SK-N-SH treated with all-trans-retinoic acid at 6 μM for 48 hours (cell line): ENCODE measurements around the gene PIGN.

Source experiments
- ATAC-seq: fragments of 200-7000 bp; cut with Tn5 transposase; 3 replicates; pipeline ENCODE4 v1.9.1; 2020; ENCODE audit warnings: mild to moderate bottlenecking, moderate library complexity
- BACH2 ChIP-seq: fragments of 250-450 bp; sonication (Bioruptor Pico); IDR thresholded peaks from 2 replicates; pipeline ENCODE4 v1.9.0; 2021; ENCODE audit warnings: mild to moderate bottlenecking, borderline replicate concordance
- ESRRG ChIP-seq: fragments of 250-450 bp; sonication (Bioruptor Pico); IDR thresholded peaks from 2 replicates; pipeline ENCODE4 v1.6.1; 2021; ENCODE audit warnings: mild to moderate bottlenecking
- GLIS3 ChIP-seq: fragments of 250-450 bp; sonication (Bioruptor Pico); IDR thresholded peaks from 2 replicates; pipeline ENCODE4 v1.5.0; 2020; ENCODE audit warnings: mild to moderate bottlenecking, moderate library complexity
- ISL1 ChIP-seq: fragments of 250-450 bp; sonication (Bioruptor Pico); IDR thresholded peaks from 2 replicates; pipeline ENCODE4 v2.1.2; 2022; ENCODE audit warnings: mild to moderate bottlenecking, moderate library complexity
- OSR1 ChIP-seq: fragments of 250-450 bp; sonication (Bioruptor Pico); IDR thresholded peaks from 2 replicates; pipeline ENCODE4 v1.8.0; 2022; ENCODE audit warnings: moderate library complexity, mild to moderate bottlenecking, inconsistent platforms
- PPARA ChIP-seq: fragments of 250-450 bp; sonication (Bioruptor Pico); IDR thresholded peaks from 2 replicates; pipeline ENCODE4 v1.5.0; 2020; ENCODE audit warnings: mild to moderate bottlenecking, borderline replicate concordance
- RARB ChIP-seq: fragments of 250-450 bp; sonication (Bioruptor Pico); IDR thresholded peaks from 2 replicates; pipeline ENCODE4 v1.8.0; 2021; ENCODE audit warnings: mild to moderate bottlenecking, moderate library complexity
- TCF4 ChIP-seq: fragments of 250-450 bp; sonication (Bioruptor Pico); IDR thresholded peaks from 2 replicates; pipeline ENCODE4 v1.8.0; 2021; ENCODE audit warnings: mild to moderate bottlenecking, moderate library complexity, borderline replicate concordance
- ZFP3 ChIP-seq: fragments of 250-450 bp; sonication (Bioruptor Pico); IDR thresholded peaks from 2 replicates; pipeline ENCODE4 v1.5.0; 2020; ENCODE audit warnings: mild to moderate bottlenecking, moderate library complexity
- ZNF8 ChIP-seq: fragments of 450-650 bp; formaldehyde crosslinking; IDR thresholded peaks from 2 replicates; pipeline ENCODE4 v1.5.0; 2020; ENCODE audit warnings: mild to moderate bottlenecking, moderate library complexity
- TF ChIP-seq, protein P1 (sequence below): fragments of 250-450 bp; sonication (Bioruptor Pico); IDR thresholded peaks from 2 replicates; pipeline ENCODE4 v1.8.0; 2020; ENCODE audit warnings: mild to moderate bottlenecking, moderate library complexity, borderline replicate concordance
- TF ChIP-seq, protein P2 (sequence below): fragments of 250-450 bp; sonication (Bioruptor Pico); IDR thresholded peaks from 2 replicates; pipeline ENCODE4 v1.5.1; 2020; ENCODE audit warnings: low read depth, mild to moderate bottlenecking, moderate library complexity
- TF ChIP-seq, protein P3 (sequence below): fragments of 250-450 bp; sonication (Bioruptor Pico); IDR thresholded peaks from 2 replicates; pipeline ENCODE4 v1.5.0; 2020; ENCODE audit warnings: mild to moderate bottlenecking, moderate library complexity
- TF ChIP-seq, protein P4 (sequence below): fragments of 250-450 bp; sonication (Bioruptor Pico); IDR thresholded peaks from 2 replicates; pipeline ENCODE4 v1.5.1; 2021; ENCODE audit warnings: mild to moderate bottlenecking, moderate library complexity
- TF ChIP-seq, protein P5 (sequence below): fragments of 250-450 bp; sonication (Bioruptor Pico); IDR thresholded peaks from 2 replicates; pipeline ENCODE4 v1.8.0; 2021; ENCODE audit warnings: low read depth, mild to moderate bottlenecking, moderate library complexity, borderline replicate concordance

The PIGN gene

DNA sequence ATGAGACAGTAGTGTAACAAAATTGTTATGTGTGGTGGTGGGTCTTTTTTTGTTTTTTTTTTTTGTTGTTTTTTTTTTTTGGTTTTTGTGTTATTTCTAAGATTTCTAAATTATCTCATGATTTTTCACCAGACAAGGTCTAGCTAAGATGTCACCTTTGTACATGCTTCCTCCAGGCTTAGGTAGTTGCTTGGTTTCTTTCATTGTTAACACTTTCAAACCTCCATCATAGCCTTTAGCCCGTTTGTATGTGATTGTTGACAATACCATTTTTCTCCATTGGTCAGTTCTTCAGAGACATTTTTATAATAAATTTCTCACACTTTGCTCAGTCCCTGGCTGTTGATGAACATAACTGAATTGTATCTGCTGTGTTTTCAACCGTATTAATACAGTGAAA, 2.4 kb upstream of the PIGN start:
- no peak for TF ChIP-seq RARB (CRISPR knock-in tag)
- no peak for TF ChIP-seq ZNF8 (CRISPR knock-in tag)
- TF ChIP-seq, protein P1, sequence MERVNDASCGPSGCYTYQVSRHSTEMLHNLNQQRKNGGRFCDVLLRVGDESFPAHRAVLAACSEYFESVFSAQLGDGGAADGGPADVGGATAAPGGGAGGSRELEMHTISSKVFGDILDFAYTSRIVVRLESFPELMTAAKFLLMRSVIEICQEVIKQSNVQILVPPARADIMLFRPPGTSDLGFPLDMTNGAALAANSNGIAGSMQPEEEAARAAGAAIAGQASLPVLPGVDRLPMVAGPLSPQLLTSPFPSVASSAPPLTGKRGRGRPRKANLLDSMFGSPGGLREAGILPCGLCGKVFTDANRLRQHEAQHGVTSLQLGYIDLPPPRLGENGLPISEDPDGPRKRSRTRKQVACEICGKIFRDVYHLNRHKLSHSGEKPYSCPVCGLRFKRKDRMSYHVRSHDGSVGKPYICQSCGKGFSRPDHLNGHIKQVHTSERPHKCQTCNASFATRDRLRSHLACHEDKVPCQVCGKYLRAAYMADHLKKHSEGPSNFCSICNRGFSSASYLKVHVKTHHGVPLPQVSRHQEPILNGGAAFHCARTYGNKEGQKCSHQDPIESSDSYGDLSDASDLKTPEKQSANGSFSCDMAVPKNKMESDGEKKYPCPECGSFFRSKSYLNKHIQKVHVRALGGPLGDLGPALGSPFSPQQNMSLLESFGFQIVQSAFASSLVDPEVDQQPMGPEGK: no peak
- TF ChIP-seq, protein P2, sequence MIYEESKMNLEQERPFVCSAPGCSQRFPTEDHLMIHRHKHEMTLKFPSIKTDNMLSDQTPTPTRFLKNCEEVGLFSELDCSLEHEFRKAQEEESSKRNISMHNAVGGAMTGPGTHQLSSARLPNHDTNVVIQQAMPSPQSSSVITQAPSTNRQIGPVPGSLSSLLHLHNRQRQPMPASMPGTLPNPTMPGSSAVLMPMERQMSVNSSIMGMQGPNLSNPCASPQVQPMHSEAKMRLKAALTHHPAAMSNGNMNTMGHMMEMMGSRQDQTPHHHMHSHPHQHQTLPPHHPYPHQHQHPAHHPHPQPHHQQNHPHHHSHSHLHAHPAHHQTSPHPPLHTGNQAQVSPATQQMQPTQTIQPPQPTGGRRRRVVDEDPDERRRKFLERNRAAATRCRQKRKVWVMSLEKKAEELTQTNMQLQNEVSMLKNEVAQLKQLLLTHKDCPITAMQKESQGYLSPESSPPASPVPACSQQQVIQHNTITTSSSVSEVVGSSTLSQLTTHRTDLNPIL (CRISPR knock-in tag): no peak
- TF ChIP-seq TCF4 (CRISPR knock-in tag): no peak
- TF ChIP-seq OSR1 (CRISPR knock-in tag): no peak
- no peak for TF ChIP-seq ISL1 (CRISPR knock-in tag)
- no peak for TF ChIP-seq ZFP3 (CRISPR knock-in tag)
- TF ChIP-seq, all 23 proteins: peak for 0
- no peak for ATAC-seq

DNA sequence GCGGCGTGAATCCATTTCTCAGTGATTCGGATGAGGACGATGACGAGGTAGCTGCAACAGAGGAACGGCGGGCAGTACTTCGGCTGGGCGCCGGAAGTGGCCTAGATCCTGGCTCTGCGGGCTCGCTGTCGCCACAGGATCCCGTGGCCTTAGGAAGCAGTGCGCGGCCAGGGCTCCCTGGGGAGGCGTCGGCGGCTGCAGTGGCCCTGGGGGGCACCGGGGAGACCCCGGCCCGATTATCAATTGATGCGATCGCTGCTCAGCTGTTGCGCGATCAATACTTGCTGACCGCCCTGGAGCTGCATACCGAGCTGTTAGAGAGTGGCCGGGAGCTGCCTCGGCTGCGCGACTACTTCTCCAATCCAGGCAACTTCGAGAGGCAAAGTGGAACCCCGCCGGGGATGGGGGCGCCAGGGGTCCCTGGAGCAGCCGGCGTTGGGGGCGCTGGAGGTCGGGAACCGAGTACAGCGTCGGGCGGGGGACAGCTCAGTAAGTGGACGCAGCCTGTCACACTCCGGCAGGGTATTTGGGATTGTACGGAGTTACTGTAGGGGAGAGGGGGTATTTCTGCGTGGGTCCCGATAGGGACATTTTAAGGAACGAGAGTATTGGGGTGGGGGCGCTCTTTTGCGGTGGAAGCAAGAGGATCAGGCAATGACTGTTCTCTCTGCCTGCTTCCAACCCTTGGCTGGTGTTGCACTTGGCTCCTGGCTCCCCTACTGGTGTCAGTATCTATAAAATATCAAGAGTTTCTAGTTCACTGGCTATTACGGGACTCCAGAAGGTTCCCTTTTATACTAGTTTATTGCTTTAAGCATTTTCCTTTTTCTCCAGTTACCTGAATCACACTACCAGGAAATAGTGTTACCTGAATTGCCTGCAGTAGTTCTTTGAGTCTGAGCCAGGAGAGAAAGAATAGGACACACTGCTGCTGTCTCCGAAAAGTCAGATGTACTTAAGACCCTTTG, 971 bp upstream of the PIGN start:
- ATAC-seq: peak; percentile 60

DNA sequence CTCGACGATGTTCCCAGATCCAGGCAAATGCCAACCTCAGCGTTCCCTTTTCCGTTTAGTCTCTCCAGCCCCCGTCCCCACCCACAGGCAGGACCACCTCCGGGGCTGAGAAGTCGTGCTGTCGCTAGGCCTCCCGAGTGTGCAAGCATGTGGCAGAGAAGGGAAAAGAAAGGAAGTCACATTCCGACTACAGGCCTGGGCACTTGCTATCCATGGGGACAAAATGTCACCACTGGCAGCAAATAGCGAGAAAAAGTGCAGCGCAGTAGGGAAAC, 420 bp downstream of the PIGN start:
- ATAC-seq: peak; percentile 18
- no peak for TF ChIP-seq TCF4 (CRISPR knock-in tag)
- TF ChIP-seq, protein P3, sequence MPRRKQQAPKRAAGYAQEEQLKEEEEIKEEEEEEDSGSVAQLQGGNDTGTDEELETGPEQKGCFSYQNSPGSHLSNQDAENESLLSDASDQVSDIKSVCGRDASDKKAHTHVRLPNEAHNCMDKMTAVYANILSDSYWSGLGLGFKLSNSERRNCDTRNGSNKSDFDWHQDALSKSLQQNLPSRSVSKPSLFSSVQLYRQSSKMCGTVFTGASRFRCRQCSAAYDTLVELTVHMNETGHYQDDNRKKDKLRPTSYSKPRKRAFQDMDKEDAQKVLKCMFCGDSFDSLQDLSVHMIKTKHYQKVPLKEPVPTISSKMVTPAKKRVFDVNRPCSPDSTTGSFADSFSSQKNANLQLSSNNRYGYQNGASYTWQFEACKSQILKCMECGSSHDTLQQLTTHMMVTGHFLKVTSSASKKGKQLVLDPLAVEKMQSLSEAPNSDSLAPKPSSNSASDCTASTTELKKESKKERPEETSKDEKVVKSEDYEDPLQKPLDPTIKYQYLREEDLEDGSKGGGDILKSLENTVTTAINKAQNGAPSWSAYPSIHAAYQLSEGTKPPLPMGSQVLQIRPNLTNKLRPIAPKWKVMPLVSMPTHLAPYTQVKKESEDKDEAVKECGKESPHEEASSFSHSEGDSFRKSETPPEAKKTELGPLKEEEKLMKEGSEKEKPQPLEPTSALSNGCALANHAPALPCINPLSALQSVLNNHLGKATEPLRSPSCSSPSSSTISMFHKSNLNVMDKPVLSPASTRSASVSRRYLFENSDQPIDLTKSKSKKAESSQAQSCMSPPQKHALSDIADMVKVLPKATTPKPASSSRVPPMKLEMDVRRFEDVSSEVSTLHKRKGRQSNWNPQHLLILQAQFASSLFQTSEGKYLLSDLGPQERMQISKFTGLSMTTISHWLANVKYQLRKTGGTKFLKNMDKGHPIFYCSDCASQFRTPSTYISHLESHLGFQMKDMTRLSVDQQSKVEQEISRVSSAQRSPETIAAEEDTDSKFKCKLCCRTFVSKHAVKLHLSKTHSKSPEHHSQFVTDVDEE (CRISPR knock-in tag): 0 out of 2 replicates have a peak, but pooled peaks have one; percentile 16

More for the DNA sequence above, 971 bp upstream of the PIGN start:
- no peak for TF ChIP-seq GLIS3 (CRISPR knock-in tag)
- TF ChIP-seq, protein P4, sequence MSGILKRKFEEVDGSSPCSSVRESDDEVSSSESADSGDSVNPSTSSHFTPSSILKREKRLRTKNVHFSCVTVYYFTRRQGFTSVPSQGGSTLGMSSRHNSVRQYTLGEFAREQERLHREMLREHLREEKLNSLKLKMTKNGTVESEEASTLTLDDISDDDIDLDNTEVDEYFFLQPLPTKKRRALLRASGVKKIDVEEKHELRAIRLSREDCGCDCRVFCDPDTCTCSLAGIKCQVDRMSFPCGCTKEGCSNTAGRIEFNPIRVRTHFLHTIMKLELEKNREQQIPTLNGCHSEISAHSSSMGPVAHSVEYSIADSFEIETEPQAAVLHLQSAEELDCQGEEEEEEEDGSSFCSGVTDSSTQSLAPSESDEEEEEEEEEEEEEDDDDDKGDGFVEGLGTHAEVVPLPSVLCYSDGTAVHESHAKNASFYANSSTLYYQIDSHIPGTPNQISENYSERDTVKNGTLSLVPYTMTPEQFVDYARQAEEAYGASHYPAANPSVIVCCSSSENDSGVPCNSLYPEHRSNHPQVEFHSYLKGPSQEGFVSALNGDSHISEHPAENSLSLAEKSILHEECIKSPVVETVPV (CRISPR knock-in tag): no peak
- TF ChIP-seq ZFP3 (CRISPR knock-in tag): no peak

DNA sequence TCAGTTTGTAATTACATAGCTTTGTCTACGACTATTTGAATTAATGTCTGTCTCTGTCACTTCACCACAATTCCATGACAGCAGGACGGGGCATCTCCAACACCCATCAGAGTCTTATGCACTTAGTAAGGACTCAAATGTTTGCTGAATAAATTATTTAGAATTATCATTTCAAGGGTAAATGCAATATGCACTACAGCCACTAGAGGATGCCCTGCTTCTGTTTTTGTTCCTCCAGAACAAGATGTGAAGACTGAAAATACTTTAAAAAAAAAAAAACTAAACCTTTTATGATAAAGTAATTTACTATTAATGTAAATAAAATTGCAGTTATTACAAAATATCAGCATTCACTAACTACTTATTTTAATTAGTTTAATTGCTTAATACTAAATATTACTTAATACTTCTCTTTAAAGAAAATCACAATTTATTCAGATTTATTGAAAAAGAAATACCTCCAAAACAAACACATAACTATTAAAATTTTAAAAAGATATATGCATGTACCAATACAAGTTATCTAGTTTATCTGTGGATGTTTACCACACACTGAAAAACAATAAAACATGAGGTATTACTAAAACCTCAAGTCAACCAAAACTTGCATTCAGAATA, 3.2 kb downstream of the PIGN start:
- no peak for ATAC-seq
- TF ChIP-seq, protein P5, sequence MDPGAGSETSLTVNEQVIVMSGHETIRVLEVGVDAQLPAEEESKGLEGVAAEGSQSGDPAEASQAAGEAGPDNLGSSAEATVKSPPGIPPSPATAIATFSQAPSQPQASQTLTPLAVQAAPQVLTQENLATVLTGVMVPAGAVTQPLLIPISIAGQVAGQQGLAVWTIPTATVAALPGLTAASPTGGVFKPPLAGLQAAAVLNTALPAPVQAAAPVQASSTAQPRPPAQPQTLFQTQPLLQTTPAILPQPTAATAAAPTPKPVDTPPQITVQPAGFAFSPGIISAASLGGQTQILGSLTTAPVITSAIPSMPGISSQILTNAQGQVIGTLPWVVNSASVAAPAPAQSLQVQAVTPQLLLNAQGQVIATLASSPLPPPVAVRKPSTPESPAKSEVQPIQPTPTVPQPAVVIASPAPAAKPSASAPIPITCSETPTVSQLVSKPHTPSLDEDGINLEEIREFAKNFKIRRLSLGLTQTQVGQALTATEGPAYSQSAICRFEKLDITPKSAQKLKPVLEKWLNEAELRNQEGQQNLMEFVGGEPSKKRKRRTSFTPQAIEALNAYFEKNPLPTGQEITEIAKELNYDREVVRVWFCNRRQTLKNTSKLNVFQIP (CRISPR knock-in tag): no peak
- no peak for TF ChIP-seq GLIS3 (CRISPR knock-in tag)

DNA sequence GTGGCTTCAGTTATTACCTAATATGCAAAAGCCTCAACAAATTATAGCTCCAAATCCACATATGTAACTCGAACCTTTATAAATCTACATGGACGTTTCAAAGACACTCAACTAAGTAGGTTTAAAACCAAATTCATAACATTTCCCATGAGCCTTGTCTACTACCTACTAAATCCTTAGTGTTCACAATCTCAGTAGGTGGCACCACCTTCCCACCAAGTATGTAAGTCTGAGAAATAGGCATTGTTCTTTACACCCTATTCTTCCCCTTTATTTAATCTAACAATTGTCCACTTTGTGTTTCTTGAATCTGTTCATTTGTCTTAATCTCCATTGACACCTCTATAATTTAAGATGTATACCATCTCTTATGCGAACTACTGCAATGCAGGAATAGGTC, 4.6 kb downstream of the PIGN start:
- no peak for ATAC-seq
- TF ChIP-seq PPARA (CRISPR knock-in tag) (no peak), ESRRG (no peak), BACH2 (CRISPR knock-in tag) (no peak)
